NB4 (cell line): ENCODE measurements around the gene INO80E.

Source experiments
- POLR2A ChIP-seq: IDR thresholded peaks from 2 replicates; pipeline ENCODE4 v1.6.1; 2011; ENCODE audit warnings: mild to moderate bottlenecking; ENCODE audit not compliant: insufficient read length; ENCODE audit errors: extremely low read depth
- TF ChIP-seq, protein P1 (sequence below): IDR thresholded peaks from one replicate; pipeline ENCODE4 v1.5.1; 2012; ENCODE audit warnings: low read depth, low read length

DNA sequence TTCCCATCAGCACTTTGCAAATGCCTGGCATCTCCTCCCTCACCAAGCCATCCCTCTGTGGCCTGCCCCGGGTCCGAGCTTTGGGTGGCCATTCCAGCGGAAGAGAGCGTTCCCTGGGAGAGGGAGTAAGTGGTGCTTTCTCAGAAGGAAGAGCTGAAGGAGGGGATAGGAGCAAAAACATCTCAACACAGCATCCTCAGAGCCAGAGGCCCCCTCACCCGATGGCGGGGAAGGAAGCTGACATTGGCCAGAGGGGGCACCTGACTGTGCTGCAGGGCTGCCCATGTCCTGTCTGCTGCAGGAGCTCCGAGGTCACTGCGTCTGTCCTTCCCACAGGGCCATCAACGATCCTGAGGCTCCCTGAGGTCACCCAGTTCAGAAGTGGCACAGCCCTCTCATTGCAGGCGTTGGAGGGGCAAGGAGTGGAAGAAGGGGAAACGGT, 35.5 kb downstream of the INO80E start:
- TF ChIP-seq, protein P1, sequence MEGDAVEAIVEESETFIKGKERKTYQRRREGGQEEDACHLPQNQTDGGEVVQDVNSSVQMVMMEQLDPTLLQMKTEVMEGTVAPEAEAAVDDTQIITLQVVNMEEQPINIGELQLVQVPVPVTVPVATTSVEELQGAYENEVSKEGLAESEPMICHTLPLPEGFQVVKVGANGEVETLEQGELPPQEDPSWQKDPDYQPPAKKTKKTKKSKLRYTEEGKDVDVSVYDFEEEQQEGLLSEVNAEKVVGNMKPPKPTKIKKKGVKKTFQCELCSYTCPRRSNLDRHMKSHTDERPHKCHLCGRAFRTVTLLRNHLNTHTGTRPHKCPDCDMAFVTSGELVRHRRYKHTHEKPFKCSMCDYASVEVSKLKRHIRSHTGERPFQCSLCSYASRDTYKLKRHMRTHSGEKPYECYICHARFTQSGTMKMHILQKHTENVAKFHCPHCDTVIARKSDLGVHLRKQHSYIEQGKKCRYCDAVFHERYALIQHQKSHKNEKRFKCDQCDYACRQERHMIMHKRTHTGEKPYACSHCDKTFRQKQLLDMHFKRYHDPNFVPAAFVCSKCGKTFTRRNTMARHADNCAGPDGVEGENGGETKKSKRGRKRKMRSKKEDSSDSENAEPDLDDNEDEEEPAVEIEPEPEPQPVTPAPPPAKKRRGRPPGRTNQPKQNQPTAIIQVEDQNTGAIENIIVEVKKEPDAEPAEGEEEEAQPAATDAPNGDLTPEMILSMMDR, result no peak
- TF ChIP-seq POLR2A, result no peak
